ENCODE measurements around the gene LAMA2. TPM values are rescaled to one million over a fixed set of nuclear protein-coding genes. Genes with fewer than 3 reads are reported as not detected.
A peak's percentile ranks its signal among the peaks of the same experiment; 100 is the strongest.

LAMA2 gene
- polyA plus RNA-seq (ENCODE audit: insufficient read length in 3 of 3) = 10 to 100 TPM; 33.6 to 44.4 (median 39.6) TPM
- long read RNA-seq, donor 1, partial matches to known transcripts = 16 of 16 reads
- long read RNA-seq, donor 1, other reads (novel, unspliced or antisense) = 0 of 16 reads
- long read RNA-seq, donor 2, partial matches to known transcripts = 8 of 8 reads
- long read RNA-seq, donor 2, other reads (novel, unspliced or antisense) = 0 of 8 reads
- long read RNA-seq, donor 3, partial matches to known transcripts = 28 of 28 reads
- long read RNA-seq, donor 3, other reads (novel, unspliced or antisense) = 0 of 28 reads
- long read RNA-seq, donor 4, partial matches to known transcripts = 26 of 26 reads
- long read RNA-seq, donor 4, other reads (novel, unspliced or antisense) = 0 of 26 reads
- long read RNA-seq, donor 5 = 0 reads
- long read RNA-seq, donor 6, partial matches to known transcripts = 16 of 16 reads
- long read RNA-seq, donor 6, other reads (novel, unspliced or antisense) = 0 of 16 reads
- long read RNA-seq, donor 7, partial matches to known transcripts = 22 of 22 reads
- long read RNA-seq, donor 7, other reads (novel, unspliced or antisense) = 0 of 22 reads
- long read RNA-seq, donor 8 = 0 reads
- long read RNA-seq, donor 9, partial matches to known transcripts = 24 of 24 reads
- long read RNA-seq, donor 9, other reads (novel, unspliced or antisense) = 0 of 24 reads
- long read RNA-seq, donor 10, partial matches to known transcripts = 18 of 18 reads
- long read RNA-seq, donor 10, other reads (novel, unspliced or antisense) = 0 of 18 reads
- long read RNA-seq, donor 11, partial matches to known transcripts = 22 of 22 reads
- long read RNA-seq, donor 11, other reads (novel, unspliced or antisense) = 0 of 22 reads
- long read RNA-seq, donor 12, partial matches to known transcripts = 10 of 10 reads
- long read RNA-seq, donor 12, other reads (novel, unspliced or antisense) = 0 of 10 reads
- long read RNA-seq, donor 13 = 0 reads
- long read RNA-seq, donor 14, partial matches to known transcripts = 10 of 10 reads
- long read RNA-seq, donor 14, other reads (novel, unspliced or antisense) = 0 of 10 reads
- long read RNA-seq, donor 15, partial matches to known transcripts = 8 of 8 reads
- long read RNA-seq, donor 15, other reads (novel, unspliced or antisense) = 0 of 8 reads
- long read RNA-seq, donor 16, partial matches to known transcripts = 71 of 71 reads
- long read RNA-seq, donor 16, other reads (novel, unspliced or antisense) = 0 of 71 reads

- DNase-seq (ENCODE audit: extremely low read depth in 1 of 11, low read depth in 9 of 11, low spot score in 4 of 11) = peak; percentile 44 to 75 (median 63)
Measured at GRCh38 chr6:128882991-128883611, at the start of gene LAMA2. TSS of gene LAMA2 (plus strand) at chr6:128883138. CDS start at chr6:128883246, 108 bp downstream.

- no peak for DNase-seq (ENCODE audit: extremely low read depth in 1 of 11, low read depth in 9 of 11, low spot score in 4 of 11)
Measured at GRCh38 chr6:128836761-128837160, 46.2 kb upstream of the LAMA2 start.

GRCh38 chr6:128841518-128841917 is 41.4 kb upstream of the LAMA2 start:
- DNase-seq (ENCODE audit: extremely low read depth in 1 of 11, low read depth in 9 of 11, low spot score in 4 of 11) = no peak

- no peak for DNase-seq (ENCODE audit: extremely low read depth in 1 of 11, low read depth in 9 of 11, low spot score in 4 of 11)
Measured at GRCh38 chr6:128844598-128844997, 38.3 kb upstream of the LAMA2 start.

GRCh38 chr6:128847431-128848210 is 35.3 kb upstream of the LAMA2 start:
- no peak for DNase-seq (ENCODE audit: extremely low read depth in 1 of 11, low read depth in 9 of 11, low spot score in 4 of 11)

GRCh38 chr6:128848212-128848935 is 34.6 kb upstream of the LAMA2 start:
- DNase-seq (ENCODE audit: extremely low read depth in 1 of 11, low read depth in 9 of 11, low spot score in 4 of 11) = no peak

- no peak for DNase-seq (ENCODE audit: extremely low read depth in 1 of 11, low read depth in 9 of 11, low spot score in 4 of 11)
Measured at GRCh38 chr6:128855581-128856085, 27.3 kb upstream of the LAMA2 start.

- no peak for DNase-seq (ENCODE audit: extremely low read depth in 1 of 11, low read depth in 9 of 11, low spot score in 4 of 11)
Measured at GRCh38 chr6:128857806-128858205, 25.1 kb upstream of the LAMA2 start.

- DNase-seq (ENCODE audit: extremely low read depth in 1 of 11, low read depth in 9 of 11, low spot score in 4 of 11) = no peak
Measured at GRCh38 chr6:128860782-128861181, 22.2 kb upstream of the LAMA2 start.

- no peak for DNase-seq (ENCODE audit: extremely low read depth in 1 of 11, low read depth in 9 of 11, low spot score in 4 of 11)
Measured at GRCh38 chr6:128863983-128864382, 19.0 kb upstream of the LAMA2 start.

- no peak for DNase-seq (ENCODE audit: extremely low read depth in 1 of 11, low read depth in 9 of 11, low spot score in 4 of 11)
Measured at GRCh38 chr6:128870746-128871145, 12.2 kb upstream of the LAMA2 start.

GRCh38 chr6:128874863-128875262 is 8.1 kb upstream of the LAMA2 start:
- no peak for DNase-seq (ENCODE audit: extremely low read depth in 1 of 11, low read depth in 9 of 11, low spot score in 4 of 11)

- DNase-seq (ENCODE audit: extremely low read depth in 1 of 11, low read depth in 9 of 11, low spot score in 4 of 11) = peak in 1 of 11 donors; percentile 10
Measured at GRCh38 chr6:128882560-128882959, 378 bp upstream of the LAMA2 start.

GRCh38 chr6:128883906-128884305 is 968 bp downstream of the LAMA2 start:
- DNase-seq (ENCODE audit: extremely low read depth in 1 of 11, low read depth in 9 of 11, low spot score in 4 of 11) = no peak

GRCh38 chr6:128885381-128885780 is 2.4 kb downstream of the LAMA2 start:
- DNase-seq (ENCODE audit: extremely low read depth in 1 of 11, low read depth in 9 of 11, low spot score in 4 of 11) = no peak

- DNase-seq (ENCODE audit: extremely low read depth in 1 of 11, low read depth in 9 of 11, low spot score in 4 of 11) = no peak
Measured at GRCh38 chr6:128886706-128887105, 3.8 kb downstream of the LAMA2 start.

- no peak for DNase-seq (ENCODE audit: extremely low read depth in 1 of 11, low read depth in 9 of 11, low spot score in 4 of 11)
Measured at GRCh38 chr6:128888444-128889175, 5.7 kb downstream of the LAMA2 start.
